Vagina (tissue), 2 donors: Measurements from ENCODE around the gene OMG. TPM values are rescaled to one million over a fixed set of nuclear protein-coding genes. Genes with fewer than 3 reads are reported as not detected.
"Not testable (repeated sequence)": the region's sequence is repeated elsewhere in the genome, so short reads cannot be mapped to it uniquely, and the experiment has no call there.

Source experiments
- DNase-seq, 2 donors: peaks; one replicate each; pipeline ENCODE4 v3.0.0-alpha.2; 2017; ENCODE audit errors: extremely low spot score in 2 of 2
- H3K27ac ChIP-seq: fragments of 200-600 bp; sonication (generic); one replicate; pipeline ENCODE4 v1.5.1; 2019
- H3K27me3 ChIP-seq: fragments of 200-600 bp; sonication (generic); one replicate; pipeline ENCODE4 v1.5.1; 2019
- H3K36me3 ChIP-seq, 2 donors: fragments of 200-600 bp; sonication (generic); one replicate each; pipeline ENCODE4 v1.5.1; 2017 to 2019
- H3K4me1 ChIP-seq: fragments of 200-600 bp; sonication (generic); one replicate; pipeline ENCODE4 v1.5.1; 2019
- H3K4me3 ChIP-seq, 2 donors: fragments of 200-600 bp; sonication (generic); 1 replicate in 1 of 2; 2 replicates in 1 of 2; pipeline ENCODE4 v1.5.1; 2016 to 2019
- H3K9me3 ChIP-seq: fragments of 200-600 bp; sonication (generic); one replicate; pipeline ENCODE4 v1.5.1; 2019
- POLR2A ChIP-seq, 2 donors: fragments of 450-650 bp; IDR thresholded peaks; one replicate each; pipeline ENCODE4 v1.6.1; 2017; ENCODE audit warnings: antibody characterized with exemption in 2 of 2, mild to moderate bottlenecking in 2 of 2, moderate library complexity in 2 of 2
- POLR2AphosphoS5 ChIP-seq, 2 donors: sonication (generic); formaldehyde crosslinking; IDR thresholded peaks; one replicate each; pipeline ENCODE4 v1.9.0; 2017; ENCODE audit warnings: antibody characterized with exemption in 2 of 2, mild to moderate bottlenecking in 2 of 2, low read depth in 1 of 2; ENCODE audit not compliant: insufficient read depth in 1 of 2
- intact Hi-C: fragments of 100-400 bp; cut with DNase I; formaldehyde crosslinking; loops from one replicate; pipeline ENCODE4 v1.15.1; 2023
- total RNA-seq: library from RNA; depleted of rRNA; stranded (reverse); fragments of >200 nt; gene quantifications from one replicate; pipeline ENCODE4 v1.2.3, GENCODE V29; 2016
- TF ChIP-seq, protein P1 (sequence below), 3 experiments: fragments of 450-650 bp in 2 of 3; fragments of 200-600 bp in 1 of 3; sonication (generic) in 1 of 3; IDR thresholded peaks; one replicate each; pipeline ENCODE4 v1.5.1; 2017 to 2019; ENCODE audit warnings: antibody characterized with exemption in 3 of 3, mild to moderate bottlenecking in 2 of 3, moderate library complexity in 2 of 3

Gene OMG
- total RNA-seq, 1 donor from 2014 or later, result not detected

DNA sequence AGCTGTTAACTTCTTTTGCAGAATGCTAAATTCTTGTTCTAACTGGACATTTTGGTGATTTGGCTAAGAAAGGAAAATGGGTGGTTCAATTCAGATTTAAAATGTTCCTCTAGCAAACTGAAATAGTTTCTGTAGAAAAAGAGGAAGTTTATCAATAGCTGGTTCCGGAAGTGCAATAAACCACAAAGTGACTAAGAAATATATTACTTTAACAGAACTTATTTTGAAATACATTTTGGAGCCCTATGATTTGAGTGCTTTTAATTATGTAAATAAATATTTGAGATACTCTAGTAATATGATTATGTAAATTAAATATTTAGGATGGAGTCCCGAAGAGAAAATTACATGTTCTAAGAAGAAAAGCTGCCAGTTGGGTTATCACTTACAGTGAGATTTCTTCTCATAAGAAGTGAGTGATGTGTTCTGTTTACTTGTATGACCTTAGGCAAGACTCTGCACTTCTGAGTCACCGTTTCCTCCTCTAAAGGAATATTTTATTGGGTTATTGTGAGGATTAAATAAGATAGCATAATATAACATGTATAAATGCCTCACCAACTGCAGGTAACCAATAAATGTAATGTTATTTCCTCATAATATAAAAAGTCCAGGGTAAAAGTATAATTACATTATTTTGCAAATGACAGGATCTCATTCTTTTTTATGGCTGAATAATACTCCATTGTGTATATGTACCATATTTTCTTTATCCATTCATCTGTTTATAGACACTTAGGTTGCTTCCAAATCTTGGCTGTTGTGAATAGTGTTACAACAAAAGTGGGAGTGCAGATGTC lies 17.1 kb upstream of the OMG start, which contains the start of gene EVI2B:
Gene EVI2B, minus strand, starts transcription at position 73 of the 800 bp plus-strand sequence. CDS start 8,445 bp downstream, outside the sequence.
- H3K27me3 ChIP-seq, result no peaks in the 10 kb centered on the region
- H3K4me1 ChIP-seq, result peaks cover 5% of the 10 kb centered on the region
- intact Hi-C loops, result no loop called here
- DNase-seq, result no peak
- H3K36me3 ChIP-seq, result no peaks in the 10 kb centered on the region
- peak within 1 kb of the TSS in 1 of 2 donors; percentile 23 for H3K4me3 ChIP-seq
- H3K9me3 ChIP-seq, result no peaks in the 10 kb centered on the region
- TF ChIP-seq POLR2AphosphoS5 (IDR thresholded peaks at IDR 0.05; ENCODE audit: insufficient read depth in 1 of 2, low read depth in 1 of 2), result peak; percentile 30 to 74
- TF ChIP-seq, protein P1, sequence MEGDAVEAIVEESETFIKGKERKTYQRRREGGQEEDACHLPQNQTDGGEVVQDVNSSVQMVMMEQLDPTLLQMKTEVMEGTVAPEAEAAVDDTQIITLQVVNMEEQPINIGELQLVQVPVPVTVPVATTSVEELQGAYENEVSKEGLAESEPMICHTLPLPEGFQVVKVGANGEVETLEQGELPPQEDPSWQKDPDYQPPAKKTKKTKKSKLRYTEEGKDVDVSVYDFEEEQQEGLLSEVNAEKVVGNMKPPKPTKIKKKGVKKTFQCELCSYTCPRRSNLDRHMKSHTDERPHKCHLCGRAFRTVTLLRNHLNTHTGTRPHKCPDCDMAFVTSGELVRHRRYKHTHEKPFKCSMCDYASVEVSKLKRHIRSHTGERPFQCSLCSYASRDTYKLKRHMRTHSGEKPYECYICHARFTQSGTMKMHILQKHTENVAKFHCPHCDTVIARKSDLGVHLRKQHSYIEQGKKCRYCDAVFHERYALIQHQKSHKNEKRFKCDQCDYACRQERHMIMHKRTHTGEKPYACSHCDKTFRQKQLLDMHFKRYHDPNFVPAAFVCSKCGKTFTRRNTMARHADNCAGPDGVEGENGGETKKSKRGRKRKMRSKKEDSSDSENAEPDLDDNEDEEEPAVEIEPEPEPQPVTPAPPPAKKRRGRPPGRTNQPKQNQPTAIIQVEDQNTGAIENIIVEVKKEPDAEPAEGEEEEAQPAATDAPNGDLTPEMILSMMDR (IDR thresholded peaks at IDR 0.05), result no peak
- H3K27ac ChIP-seq, result peak within 1 kb of the TSS; percentile 6

DNA sequence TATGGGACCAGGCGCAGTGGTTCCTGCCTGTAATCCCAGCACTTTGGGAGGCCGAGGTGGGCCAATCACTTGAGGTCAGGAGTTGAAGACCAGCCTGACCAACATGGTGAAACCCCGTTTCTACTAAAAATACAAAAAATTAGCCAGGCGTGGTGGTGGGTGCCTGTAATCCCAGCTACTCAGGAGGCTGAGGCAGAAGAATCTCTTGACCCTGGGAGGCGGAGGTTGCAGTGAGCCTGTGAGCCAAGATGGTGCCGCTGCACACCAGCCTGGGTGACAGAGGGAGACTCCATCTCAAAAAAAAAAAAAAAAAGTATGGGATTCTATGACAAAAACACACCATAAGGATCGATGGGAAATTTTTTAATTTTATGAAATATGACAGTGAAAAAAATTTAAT lies 15.2 kb upstream of the OMG start:
- DNase-seq, intact Hi-C loops, H3K9me3 ChIP-seq, H3K4me1 ChIP-seq, H3K27me3 ChIP-seq, H3K27ac ChIP-seq, H3K36me3 ChIP-seq: not testable (repeated sequence)
- H3K4me3 ChIP-seq, result peak overlapping the region in 1 of 2 donors; percentile 23

DNA sequence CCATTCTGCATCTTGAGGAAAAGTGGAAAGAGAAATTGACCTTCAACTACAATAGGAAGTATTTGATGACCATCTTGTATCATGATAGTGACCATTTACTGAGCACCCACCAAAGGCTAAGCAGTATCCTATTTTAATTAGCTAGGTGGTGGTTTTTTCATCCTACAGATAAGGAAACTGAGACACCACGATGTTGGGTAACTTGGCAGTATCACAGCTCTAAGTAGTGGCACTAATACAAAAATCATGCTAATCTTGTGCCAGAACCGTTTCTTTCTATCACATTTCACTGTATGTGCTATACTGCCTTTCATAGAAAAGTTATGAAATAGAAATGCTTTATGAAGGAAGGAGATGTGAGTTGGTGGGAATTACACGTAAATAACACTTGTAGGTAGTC lies 14.5 kb upstream of the OMG start:
- Histone ChIP-seq H3K27me3 (no peaks in the 10 kb centered on the region), H3K4me1 (no peaks in the 10 kb centered on the region), H3K9me3 (no peaks in the 10 kb centered on the region), H3K4me3 (no peak overlapping the region), H3K36me3 (no peaks in the 10 kb centered on the region), H3K27ac (no peak overlapping the region)
- TF ChIP-seq, protein P1 (IDR thresholded peaks at IDR 0.05), result no peak
- TF ChIP-seq POLR2A (IDR thresholded peaks at IDR 0.05), result no peak
- no peak for DNase-seq
- intact Hi-C loops, result no loop called here

DNA sequence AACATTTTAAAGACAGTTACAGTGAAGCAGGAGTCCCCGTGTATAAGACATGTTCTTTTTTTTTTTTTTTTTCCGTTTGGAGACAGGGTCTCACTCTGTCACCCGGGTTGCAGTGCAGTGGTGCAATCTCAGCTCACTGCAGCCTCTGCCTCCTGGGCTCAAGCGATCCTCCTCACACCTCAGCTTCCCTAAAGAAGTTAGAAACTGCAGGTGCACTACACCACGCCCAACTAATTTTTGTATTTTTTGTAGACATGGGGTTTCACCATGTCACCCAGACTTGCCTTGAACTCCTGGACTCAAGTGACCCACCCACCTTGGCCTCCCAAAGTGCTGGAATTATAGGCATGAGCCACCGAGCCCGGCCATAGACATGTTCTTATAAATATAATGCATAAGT lies 13.8 kb upstream of the OMG start:
- Histone ChIP-seq H3K4me3 (no peak overlapping the region), H3K9me3 (no peaks in the 10 kb centered on the region), H3K27ac (no peak overlapping the region), H3K4me1 (no peaks in the 10 kb centered on the region), H3K27me3 (no peaks in the 10 kb centered on the region), H3K36me3 (no peaks in the 10 kb centered on the region)
- intact Hi-C loops, result no loop called here
- DNase-seq, result no peak
- TF ChIP-seq, protein P1 (IDR thresholded peaks at IDR 0.05), result no peak
- TF ChIP-seq POLR2AphosphoS5 (IDR thresholded peaks at IDR 0.05; ENCODE audit: insufficient read depth in 1 of 2, low read depth in 1 of 2), result no peak
- TF ChIP-seq POLR2A (IDR thresholded peaks at IDR 0.05), result no peak

DNA sequence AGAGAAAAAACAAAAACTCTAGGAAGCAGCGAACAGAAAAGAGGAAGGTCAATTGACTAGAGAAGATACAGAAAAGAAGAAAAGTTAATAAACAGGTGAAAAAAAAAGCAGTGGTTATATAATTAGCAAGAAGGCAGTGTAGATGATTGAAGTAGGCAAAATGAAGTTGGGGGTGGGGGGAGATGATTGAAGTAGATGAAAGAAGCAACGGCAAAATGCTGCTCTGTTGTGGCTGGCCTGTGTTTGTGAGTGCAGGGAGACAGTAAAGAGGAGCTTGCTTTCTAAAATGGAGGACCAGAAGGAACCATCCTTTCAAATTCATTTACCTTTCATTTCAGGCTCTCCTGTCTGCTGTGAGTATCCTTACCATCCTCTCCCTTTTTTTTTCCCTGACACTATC lies 13.2 kb upstream of the OMG start:
- intact Hi-C loops, result no loop called here
- Histone ChIP-seq H3K27me3 (no peaks in the 10 kb centered on the region), H3K4me1 (no peaks in the 10 kb centered on the region), H3K36me3 (no peaks in the 10 kb centered on the region), H3K27ac (no peak overlapping the region), H3K9me3 (no peaks in the 10 kb centered on the region), H3K4me3 (no peak overlapping the region)
- DNase-seq, result no peak
- TF ChIP-seq, protein P1 (IDR thresholded peaks at IDR 0.05), result no peak
- TF ChIP-seq POLR2AphosphoS5 (IDR thresholded peaks at IDR 0.05; ENCODE audit: insufficient read depth in 1 of 2, low read depth in 1 of 2) (no peak), POLR2A (IDR thresholded peaks at IDR 0.05) (no peak)
